ENCODE results near the gene ARPIN.
"Not testable (repeated sequence)": the region's sequence is repeated elsewhere in the genome, so short reads cannot be mapped to it uniquely, and the experiment has no call there.

ARPIN gene

DNA sequence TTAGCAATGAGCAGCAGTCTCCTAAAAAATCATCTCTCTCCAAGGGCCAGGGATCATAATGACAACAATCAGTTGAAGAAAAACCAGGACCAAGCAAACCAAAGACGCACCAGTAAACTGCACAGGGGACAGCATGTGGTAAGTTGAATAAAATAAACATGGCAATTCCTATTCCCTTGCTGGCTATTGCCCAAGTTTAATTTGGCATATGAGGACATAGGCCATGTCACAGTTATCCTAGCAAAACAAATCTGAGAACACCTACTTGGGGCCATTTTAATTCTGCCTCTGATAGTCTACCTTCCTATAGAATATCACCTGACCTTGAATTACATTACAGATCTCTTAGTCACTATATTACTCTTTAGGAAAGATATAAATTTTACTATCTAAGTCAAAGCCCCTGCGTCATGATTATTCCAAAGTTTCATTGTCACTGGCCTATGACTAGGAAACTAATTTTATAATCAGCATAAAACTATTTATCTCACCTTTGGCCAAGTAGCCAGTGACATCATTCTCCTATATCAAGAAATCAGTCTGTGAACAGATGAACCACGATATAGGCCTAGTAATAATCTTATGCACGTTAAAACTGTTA, 42.0 kb downstream of the ARPIN start:
- H2BK5ac ChIP-seq (ENCODE audit: low read depth, low read length, poor library complexity), result no peak overlapping the region
- no peak for DNase-seq
- H2AK5ac ChIP-seq (ENCODE audit: low read length), result no peak overlapping the region
- no peak overlapping the region for H3K4me3 ChIP-seq (ENCODE audit: low read depth, low read length)
- no peak overlapping the region for H3K14ac ChIP-seq (ENCODE audit: low read length)
- H3K79me2 ChIP-seq (ENCODE audit: control insufficient read depth, insufficient read depth, low read length, poor library complexity), result no peaks in the 10 kb centered on the region
- H3K36me3 ChIP-seq (ENCODE audit: control insufficient read depth in 1 of 2, insufficient read depth in 2 of 2, low read length in 2 of 2), result peaks cover 12 to 13% of the 10 kb centered on the region in 2 experiments
- no peak overlapping the region for H3K4me2 ChIP-seq (ENCODE audit: low read length)
- H4K91ac ChIP-seq (ENCODE audit: low read depth, low read length), result no peak overlapping the region
- H3K79me1 ChIP-seq (ENCODE audit: low read length), result no peaks in the 10 kb centered on the region
- H3K27me3 ChIP-seq (ENCODE audit: insufficient read depth, low read length), result no peaks in the 10 kb centered on the region
- no peak overlapping the region for H3K4ac ChIP-seq (ENCODE audit: low read depth, low read length)
- H3K9ac ChIP-seq (ENCODE audit: low read length), result no peak overlapping the region
- H3K9me3 ChIP-seq (ENCODE audit: insufficient read depth, low read depth, low read length), result no peaks in the 10 kb centered on the region
- H2BK120ac ChIP-seq (ENCODE audit: insufficient read depth, low read length, poor library complexity), result no peak overlapping the region
- no peak overlapping the region for H4K8ac ChIP-seq (ENCODE audit: low read depth, low read length)
- H4K12ac ChIP-seq (ENCODE audit: low read depth, low read length), result no peak overlapping the region
- no peak overlapping the region for H3K27ac ChIP-seq (ENCODE audit: low read depth, low read length)
- H3K23ac ChIP-seq (ENCODE audit: low read length), result no peak overlapping the region
- H3K18ac ChIP-seq (ENCODE audit: low read length), result no peak overlapping the region
- no CpG with 5 or more reads among the region's 4 CpGs for WGBS (ENCODE audit: extremely low coverage, insufficient coverage, insufficient read length)
- no peak overlapping the region for H2AFZ ChIP-seq (ENCODE audit: insufficient read depth, low read length, poor library complexity)
- H3K4me1 ChIP-seq (ENCODE audit: control insufficient read depth in 1 of 2, insufficient read depth in 2 of 2, low read length in 2 of 2), result no peaks in the 10 kb centered on the region
- no peak overlapping the region for H2BK12ac ChIP-seq (ENCODE audit: low read length)

GRCh38 chr15:89870006-89870405, 42.7 kb downstream of the ARPIN start:
- H4K91ac ChIP-seq (ENCODE audit: low read depth, low read length), result no peak overlapping the region
- H2AK5ac ChIP-seq (ENCODE audit: low read length), result no peak overlapping the region
- no peak overlapping the region for H3K4ac ChIP-seq (ENCODE audit: low read depth, low read length)
- H3K27ac ChIP-seq (ENCODE audit: low read depth, low read length), result no peak overlapping the region
- H3K9ac ChIP-seq (ENCODE audit: low read length), result no peak overlapping the region
- H3K79me2 ChIP-seq (ENCODE audit: control insufficient read depth, insufficient read depth, low read length, poor library complexity), result no peaks in the 10 kb centered on the region
- H3K36me3 ChIP-seq (ENCODE audit: control insufficient read depth in 1 of 2, insufficient read depth in 2 of 2, low read length in 2 of 2), result peaks cover 8 to 10% of the 10 kb centered on the region in 2 experiments
- no peak overlapping the region for H2BK5ac ChIP-seq (ENCODE audit: low read depth, low read length, poor library complexity)
- no peak overlapping the region for H3K4me3 ChIP-seq (ENCODE audit: low read depth, low read length)
- no peaks in the 10 kb centered on the region for H3K4me1 ChIP-seq (ENCODE audit: control insufficient read depth in 1 of 2, insufficient read depth in 2 of 2, low read length in 2 of 2)
- no peak overlapping the region for H3K14ac ChIP-seq (ENCODE audit: low read length)
- no peak overlapping the region for H2AFZ ChIP-seq (ENCODE audit: insufficient read depth, low read length, poor library complexity)
- no CpG with 5 or more reads among the region's 5 CpGs for WGBS (ENCODE audit: extremely low coverage, insufficient coverage, insufficient read length)
- no peaks in the 10 kb centered on the region for H3K9me3 ChIP-seq (ENCODE audit: insufficient read depth, low read depth, low read length)
- H3K18ac ChIP-seq (ENCODE audit: low read length), result no peak overlapping the region
- no peak overlapping the region for H2BK12ac ChIP-seq (ENCODE audit: low read length)
- no peak overlapping the region for H3K23ac ChIP-seq (ENCODE audit: low read length)
- no peak overlapping the region for H4K8ac ChIP-seq (ENCODE audit: low read depth, low read length)
- H3K79me1 ChIP-seq (ENCODE audit: low read length), result no peaks in the 10 kb centered on the region
- no peak overlapping the region for H4K12ac ChIP-seq (ENCODE audit: low read depth, low read length)
- no peak overlapping the region for H2BK120ac ChIP-seq (ENCODE audit: insufficient read depth, low read length, poor library complexity)
- H3K4me2 ChIP-seq (ENCODE audit: low read length), result no peak overlapping the region
- H3K27me3 ChIP-seq (ENCODE audit: insufficient read depth, low read length), result no peaks in the 10 kb centered on the region
- DNase-seq, result no peak

- no CpG with 5 or more reads among the region's 9 CpGs for WGBS (ENCODE audit: extremely low coverage, insufficient coverage, insufficient read length)
- H4K91ac ChIP-seq (ENCODE audit: low read depth, low read length); H2AFZ ChIP-seq (ENCODE audit: insufficient read depth, low read length, poor library complexity); H2AK5ac ChIP-seq (ENCODE audit: low read length); H3K4me2 ChIP-seq (ENCODE audit: low read length); H3K9ac ChIP-seq (ENCODE audit: low read length); H2BK5ac ChIP-seq (ENCODE audit: low read depth, low read length, poor library complexity); DNase-seq; H3K18ac ChIP-seq (ENCODE audit: low read length); H4K8ac ChIP-seq (ENCODE audit: low read depth, low read length); H3K4me3 ChIP-seq (ENCODE audit: low read depth, low read length); H3K36me3 ChIP-seq (ENCODE audit: control insufficient read depth in 1 of 2, insufficient read depth in 2 of 2, low read length in 2 of 2); H3K9me3 ChIP-seq (ENCODE audit: insufficient read depth, low read depth, low read length); H3K79me1 ChIP-seq (ENCODE audit: low read length); H2BK120ac ChIP-seq (ENCODE audit: insufficient read depth, low read length, poor library complexity); H4K12ac ChIP-seq (ENCODE audit: low read depth, low read length); H3K14ac ChIP-seq (ENCODE audit: low read length); H3K23ac ChIP-seq (ENCODE audit: low read length); H3K27ac ChIP-seq (ENCODE audit: low read depth, low read length); H3K79me2 ChIP-seq (ENCODE audit: control insufficient read depth, insufficient read depth, low read length, poor library complexity); H2BK12ac ChIP-seq (ENCODE audit: low read length); H3K4me1 ChIP-seq (ENCODE audit: control insufficient read depth in 1 of 2, insufficient read depth in 2 of 2, low read length in 2 of 2); H3K27me3 ChIP-seq (ENCODE audit: insufficient read depth, low read length); H3K4ac ChIP-seq (ENCODE audit: low read depth, low read length): not testable (repeated sequence)
These were observed 43.3 kb downstream of the ARPIN start for GRCh38 chr15:89869490-89869889.

- no peak overlapping the region for H2AFZ ChIP-seq (ENCODE audit: insufficient read depth, low read length, poor library complexity)
- no peak overlapping the region for H3K27ac ChIP-seq (ENCODE audit: low read depth, low read length)
- WGBS (ENCODE audit: extremely low coverage, insufficient coverage, insufficient read length), result no CpG with 5 or more reads among the region's 3 CpGs
- H3K4ac ChIP-seq (ENCODE audit: low read depth, low read length), result no peak overlapping the region
- no peaks in the 10 kb centered on the region for H3K79me2 ChIP-seq (ENCODE audit: control insufficient read depth, insufficient read depth, low read length, poor library complexity)
- H2BK12ac ChIP-seq (ENCODE audit: low read length), result no peak overlapping the region
- H4K8ac ChIP-seq (ENCODE audit: low read depth, low read length), result no peak overlapping the region
- H4K91ac ChIP-seq (ENCODE audit: low read depth, low read length), result no peak overlapping the region
- DNase-seq, result no peak
- H3K79me1 ChIP-seq (ENCODE audit: low read length), result no peaks in the 10 kb centered on the region
- H3K27me3 ChIP-seq (ENCODE audit: insufficient read depth, low read length), result no peaks in the 10 kb centered on the region
- no peaks in the 10 kb centered on the region for H3K4me1 ChIP-seq (ENCODE audit: control insufficient read depth in 1 of 2, insufficient read depth in 2 of 2, low read length in 2 of 2)
- peaks cover 7 to 15% of the 10 kb centered on the region in 2 experiments for H3K36me3 ChIP-seq (ENCODE audit: control insufficient read depth in 1 of 2, insufficient read depth in 2 of 2, low read length in 2 of 2)
- H3K18ac ChIP-seq (ENCODE audit: low read length), result no peak overlapping the region
- no peak overlapping the region for H2AK5ac ChIP-seq (ENCODE audit: low read length)
- H3K23ac ChIP-seq (ENCODE audit: low read length), result no peak overlapping the region
- no peak overlapping the region for H4K12ac ChIP-seq (ENCODE audit: low read depth, low read length)
- no peak overlapping the region for H3K4me3 ChIP-seq (ENCODE audit: low read depth, low read length)
- no peak overlapping the region for H3K9ac ChIP-seq (ENCODE audit: low read length)
- H2BK5ac ChIP-seq (ENCODE audit: low read depth, low read length, poor library complexity), result no peak overlapping the region
- no peaks in the 10 kb centered on the region for H3K9me3 ChIP-seq (ENCODE audit: insufficient read depth, low read depth, low read length)
- no peak overlapping the region for H3K4me2 ChIP-seq (ENCODE audit: low read length)
- H3K14ac ChIP-seq (ENCODE audit: low read length), result no peak overlapping the region
- no peak overlapping the region for H2BK120ac ChIP-seq (ENCODE audit: insufficient read depth, low read length, poor library complexity)
These were observed 47.6 kb downstream of the ARPIN start for GRCh38 chr15:89864958-89865739.
